ENCODE results near the gene CLECL1.

Gene CLECL1

GRCh38 chr12:9732921-9733461, at the start of gene CLECL1:
Gene CLECL1, minus strand, starts transcription at chr12:9733097.
- DNase-seq (ENCODE audit: low read depth) = no peak

GRCh38 chr12:9781360-9781759, 48.5 kb upstream of the CLECL1 start:
- no peak for DNase-seq (ENCODE audit: low read depth)

GRCh38 chr12:9779209-9779608, 46.3 kb upstream of the CLECL1 start:
- DNase-seq (ENCODE audit: low read depth) = no peak

- no peak for DNase-seq (ENCODE audit: low read depth)
Measured at GRCh38 chr12:9776781-9777180, 43.9 kb upstream of the CLECL1 start.

- DNase-seq (ENCODE audit: low read depth) = no peak
Measured at GRCh38 chr12:9773216-9773877, 40.5 kb upstream of the CLECL1 start.

- DNase-seq (ENCODE audit: low read depth) = no peak
Measured at GRCh38 chr12:9763025-9763424, 30.1 kb upstream of the CLECL1 start.

- no peak for DNase-seq (ENCODE audit: low read depth)
Measured at GRCh38 chr12:9762369-9762768, 29.5 kb upstream of the CLECL1 start.

- DNase-seq (ENCODE audit: low read depth) = no peak
Measured at GRCh38 chr12:9761419-9761781, 28.5 kb upstream of the CLECL1 start.

- DNase-seq (ENCODE audit: low read depth) = peak; percentile 69
Measured at GRCh38 chr12:9760699-9761418, 28.0 kb upstream of the CLECL1 start, which contains the start of gene CD69. Gene CD69, minus strand, starts transcription at chr12:9760901. Its CDS starts 81 bp downstream, at chr12:9760820.

- no peak for DNase-seq (ENCODE audit: low read depth)
Measured at GRCh38 chr12:9760120-9760519, 27.2 kb upstream of the CLECL1 start.

- no peak for DNase-seq (ENCODE audit: low read depth)
Measured at GRCh38 chr12:9759694-9760093, 26.8 kb upstream of the CLECL1 start.

- DNase-seq (ENCODE audit: low read depth) = no peak
Measured at GRCh38 chr12:9758119-9758518, 25.2 kb upstream of the CLECL1 start.

GRCh38 chr12:9757433-9758025, 24.6 kb upstream of the CLECL1 start:
- DNase-seq (ENCODE audit: low read depth) = no peak

- no peak for DNase-seq (ENCODE audit: low read depth)
Measured at GRCh38 chr12:9756706-9757105, 23.8 kb upstream of the CLECL1 start.

- DNase-seq (ENCODE audit: low read depth) = no peak
Measured at GRCh38 chr12:9756170-9756569, 23.3 kb upstream of the CLECL1 start.

GRCh38 chr12:9755567-9755966, 22.7 kb upstream of the CLECL1 start:
- no peak for DNase-seq (ENCODE audit: low read depth)

GRCh38 chr12:9755035-9755434, 22.1 kb upstream of the CLECL1 start:
- no peak for DNase-seq (ENCODE audit: low read depth)

- DNase-seq (ENCODE audit: low read depth) = no peak
Measured at GRCh38 chr12:9754099-9754927, 21.4 kb upstream of the CLECL1 start.

- DNase-seq (ENCODE audit: low read depth) = no peak
Measured at GRCh38 chr12:9753498-9753897, 20.6 kb upstream of the CLECL1 start.

- no peak for DNase-seq (ENCODE audit: low read depth)
Measured at GRCh38 chr12:9753073-9753472, 20.2 kb upstream of the CLECL1 start.

- no peak for DNase-seq (ENCODE audit: low read depth)
Measured at GRCh38 chr12:9752145-9752933, 19.4 kb upstream of the CLECL1 start.
